Gastroesophageal sphincter (tissue), 4 donors: ENCODE measurements around the gene GRIK2. TPM values are rescaled to one million over a fixed set of nuclear protein-coding genes. Genes with fewer than 3 reads are reported as not detected.

Experiments used
- ATAC-seq: fragments of 150-250 bp; one replicate; pipeline ENCODE4 v1.9.1; 2016; ENCODE audit warnings: mild to moderate bottlenecking, moderate library complexity
- H3K27ac ChIP-seq, 4 donors: fragments of 200-600 bp; sonication (generic) in 3 of 4; 1 replicate in 3 of 4; 2 replicates in 1 of 4; pipeline ENCODE4 v1.5.1; 2016 to 2019
- H3K27me3 ChIP-seq: fragments of 200-600 bp; sonication (generic); one replicate; pipeline ENCODE4 v1.5.1; 2019
- H3K36me3 ChIP-seq, 2 donors: fragments of 200-600 bp; sonication (generic); one replicate each; pipeline ENCODE4 v1.5.1; 2019; ENCODE audit warnings: control low read depth in 1 of 2
- H3K4me1 ChIP-seq, 3 donors: fragments of 200-600 bp; sonication (generic); 1 replicate in 2 of 3; 2 replicates in 1 of 3; pipeline ENCODE4 v1.5.1; 2016 to 2019; ENCODE audit warnings: control low read depth in 2 of 3
- H3K4me3 ChIP-seq, 2 donors: fragments of 200-600 bp; sonication (generic); one replicate each; pipeline ENCODE4 v1.5.1; 2019; ENCODE audit warnings: mild to moderate bottlenecking in 1 of 2, moderate library complexity in 1 of 2
- H3K9me3 ChIP-seq, 3 donors: fragments of 200-600 bp; sonication (generic); one replicate each; pipeline ENCODE4 v1.5.1; 2017 to 2019; ENCODE audit warnings: control low read depth in 2 of 3
- EP300 ChIP-seq: sonication (generic); formaldehyde crosslinking; IDR thresholded peaks from one replicate; pipeline ENCODE4 v1.6.1; 2017; ENCODE audit warnings: antibody characterized with exemption, mild to moderate bottlenecking
- POLR2A ChIP-seq, 2 donors: fragments of 450-650 bp; IDR thresholded peaks; one replicate each; pipeline ENCODE4 v1.6.1; 2017; ENCODE audit warnings: antibody characterized with exemption in 2 of 2, mild to moderate bottlenecking in 2 of 2, moderate library complexity in 1 of 2
- POLR2AphosphoS5 ChIP-seq: sonication (generic); formaldehyde crosslinking; IDR thresholded peaks from one replicate; pipeline ENCODE4 v1.6.1; 2017; ENCODE audit warnings: antibody characterized with exemption
- WGBS, 2 donors: methylation state at CpG; one replicate each; pipeline ENCODE4 v1.1.5; 2018; ENCODE audit warnings: low coverage in 1 of 2; 5-methylcytosine and 5-hydroxymethylcytosine counted together
- total RNA-seq, 4 donors: library from RNA; depleted of rRNA; stranded (reverse); fragments of >200 nt; gene quantifications; one replicate each; pipeline ENCODE4 v1.1.0, GENCODE V29; 2016
- TF ChIP-seq, protein P1 (sequence below), 4 experiments: fragments of 200-600 bp in 2 of 4; fragments of 450-650 bp in 2 of 4; sonication (generic) in 1 of 4; IDR thresholded peaks; one replicate each; pipeline ENCODE4 v1.5.1; 2017 to 2019; ENCODE audit warnings: antibody characterized with exemption in 4 of 4, mild to moderate bottlenecking in 2 of 4, moderate library complexity in 2 of 4

Gene GRIK2
- total RNA-seq, 4 donors from 2014 or later: 0.82 to 2.2 (median 1.0) TPM

DNA sequence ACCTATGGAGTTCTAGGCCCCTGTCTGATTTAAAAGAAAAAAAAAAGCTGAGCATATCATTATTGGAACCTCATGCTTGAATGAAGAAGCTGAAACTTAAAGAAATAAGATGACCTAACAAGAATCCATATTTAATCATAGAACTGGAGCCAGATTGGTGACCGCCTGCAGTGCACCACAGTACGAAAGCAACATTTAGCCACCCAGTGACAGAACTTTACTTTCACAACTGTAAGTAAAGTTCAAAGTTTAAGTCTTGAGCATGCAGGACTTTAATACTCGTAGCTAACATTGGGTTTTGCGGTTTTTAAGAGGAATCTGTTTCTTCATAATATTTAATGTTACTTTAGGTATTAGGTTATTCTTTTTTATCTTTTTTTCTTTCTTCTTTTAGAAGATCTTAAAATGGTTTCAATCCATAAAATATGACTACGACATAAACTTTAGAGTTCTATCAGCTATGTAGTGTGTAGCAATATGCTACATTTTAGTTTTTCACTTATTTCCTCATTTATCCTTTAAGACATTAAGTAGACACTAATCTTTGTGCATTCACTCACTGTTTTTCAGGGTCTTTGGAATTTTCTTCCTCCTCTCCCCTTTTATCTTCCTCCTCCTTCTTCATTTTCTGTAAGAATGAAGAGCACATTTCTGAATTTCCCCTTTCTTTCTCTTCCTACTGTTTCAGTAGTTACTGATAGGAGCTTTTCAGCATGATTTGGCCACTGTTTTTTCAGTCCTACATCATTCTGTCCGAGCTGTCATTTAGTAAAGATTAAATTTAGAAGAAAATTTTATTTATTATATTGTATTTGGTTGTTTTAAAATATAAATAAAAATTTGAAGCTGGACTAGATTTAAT is 514.1 kb downstream of the GRIK2 start:
- no peaks in the 10 kb centered on the region for H3K4me1 ChIP-seq
- no peak overlapping the region for H3K27ac ChIP-seq
- H3K9me3 ChIP-seq: no peaks in the 10 kb centered on the region
- H3K36me3 ChIP-seq: no peaks in the 10 kb centered on the region
- WGBS, 2 donors: 89 to 92% methylated on average over 6 of the region's 6 CpGs
- H3K4me3 ChIP-seq: no peak overlapping the region
- ATAC-seq: no peak
- H3K27me3 ChIP-seq: no peaks in the 10 kb centered on the region
- no peak for TF ChIP-seq POLR2A (IDR thresholded peaks at IDR 0.05)
- TF ChIP-seq EP300: no peak
- no peak for TF ChIP-seq POLR2AphosphoS5
- TF ChIP-seq, protein P1, sequence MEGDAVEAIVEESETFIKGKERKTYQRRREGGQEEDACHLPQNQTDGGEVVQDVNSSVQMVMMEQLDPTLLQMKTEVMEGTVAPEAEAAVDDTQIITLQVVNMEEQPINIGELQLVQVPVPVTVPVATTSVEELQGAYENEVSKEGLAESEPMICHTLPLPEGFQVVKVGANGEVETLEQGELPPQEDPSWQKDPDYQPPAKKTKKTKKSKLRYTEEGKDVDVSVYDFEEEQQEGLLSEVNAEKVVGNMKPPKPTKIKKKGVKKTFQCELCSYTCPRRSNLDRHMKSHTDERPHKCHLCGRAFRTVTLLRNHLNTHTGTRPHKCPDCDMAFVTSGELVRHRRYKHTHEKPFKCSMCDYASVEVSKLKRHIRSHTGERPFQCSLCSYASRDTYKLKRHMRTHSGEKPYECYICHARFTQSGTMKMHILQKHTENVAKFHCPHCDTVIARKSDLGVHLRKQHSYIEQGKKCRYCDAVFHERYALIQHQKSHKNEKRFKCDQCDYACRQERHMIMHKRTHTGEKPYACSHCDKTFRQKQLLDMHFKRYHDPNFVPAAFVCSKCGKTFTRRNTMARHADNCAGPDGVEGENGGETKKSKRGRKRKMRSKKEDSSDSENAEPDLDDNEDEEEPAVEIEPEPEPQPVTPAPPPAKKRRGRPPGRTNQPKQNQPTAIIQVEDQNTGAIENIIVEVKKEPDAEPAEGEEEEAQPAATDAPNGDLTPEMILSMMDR (IDR thresholded peaks at IDR 0.05): no peak

DNA sequence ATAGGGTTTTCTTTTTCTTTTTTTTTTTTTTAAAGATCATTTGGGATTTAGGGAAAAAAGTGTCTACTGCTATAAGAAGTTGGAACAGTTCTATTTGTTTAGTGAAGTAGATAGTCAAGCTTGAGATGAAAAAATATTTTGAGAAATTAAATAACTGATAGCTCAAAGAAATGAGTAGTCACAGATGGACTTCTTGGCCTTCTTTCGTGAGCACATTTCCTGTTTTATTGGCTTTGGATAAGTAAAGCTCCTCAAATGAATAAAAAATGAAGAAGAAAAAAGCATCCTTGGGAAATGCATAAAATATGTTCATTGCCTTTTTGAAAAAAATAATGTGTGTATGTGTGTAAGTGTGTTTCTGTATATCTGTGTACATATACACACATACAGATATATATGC is 515.9 kb downstream of the GRIK2 start:
- 21 to 58% methylated on average over 1 of the region's 1 CpG for WGBS, 2 donors
- H3K36me3 ChIP-seq: no peaks in the 10 kb centered on the region
- no peak for ATAC-seq
- H3K4me3 ChIP-seq: no peak overlapping the region
- TF ChIP-seq EP300 (no peak), POLR2AphosphoS5 (no peak), POLR2A (IDR thresholded peaks at IDR 0.05) (no peak)
- TF ChIP-seq, protein P1 (IDR thresholded peaks at IDR 0.05): no peak
- H3K27me3 ChIP-seq: no peaks in the 10 kb centered on the region
- H3K27ac ChIP-seq: no peak overlapping the region
- no peaks in the 10 kb centered on the region for H3K4me1 ChIP-seq
- H3K9me3 ChIP-seq: no peaks in the 10 kb centered on the region

DNA sequence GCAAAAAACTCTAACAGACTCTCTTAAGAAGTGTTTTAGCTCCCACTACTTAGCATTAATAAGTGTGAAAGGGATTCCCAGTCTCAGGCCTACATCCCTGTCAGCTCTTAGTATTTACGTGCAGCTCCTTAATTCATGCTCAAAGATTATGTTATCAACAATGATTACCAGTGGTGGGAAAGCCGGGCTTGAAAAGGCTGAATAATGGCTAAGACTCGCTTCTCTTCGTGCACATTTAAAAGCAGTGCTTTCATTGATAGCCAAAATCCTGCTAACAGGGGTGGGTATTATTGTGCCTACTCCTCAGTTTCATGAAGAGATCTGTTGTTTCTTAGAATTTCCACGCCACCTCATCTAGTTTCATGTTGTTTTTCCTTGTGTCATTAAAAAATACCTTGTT is 518.8 kb downstream of the GRIK2 start:
- H3K4me3 ChIP-seq: no peak overlapping the region
- no peak for ATAC-seq
- WGBS, 2 donors: 66 to 79% methylated on average over 5 of the region's 5 CpGs

DNA sequence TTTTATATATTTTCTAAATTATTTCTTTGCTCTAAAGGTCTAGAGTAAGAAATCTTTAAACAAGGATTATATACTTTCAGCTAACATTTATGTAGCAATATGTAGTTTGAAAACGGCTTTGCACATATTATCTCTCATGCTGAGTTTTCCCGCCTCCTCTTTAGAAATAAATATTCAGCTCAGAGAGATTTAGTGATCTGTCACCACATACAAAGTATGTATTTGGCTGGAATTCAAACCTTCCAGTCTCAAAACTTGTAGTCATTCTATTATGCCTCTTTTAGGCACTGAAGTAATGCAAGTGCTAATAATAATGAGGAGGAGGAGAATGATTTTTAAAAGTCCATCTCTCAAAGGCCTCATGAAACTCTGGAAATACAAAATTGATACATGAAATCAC is 525.0 kb downstream of the GRIK2 start:
- Histone ChIP-seq H3K9me3 (no peaks in the 10 kb centered on the region), H3K36me3 (no peaks in the 10 kb centered on the region), H3K27ac (no peak overlapping the region), H3K4me1 (no peaks in the 10 kb centered on the region), H3K4me3 (no peak overlapping the region), H3K27me3 (no peaks in the 10 kb centered on the region)
- no peak for ATAC-seq
- 54 to 59% methylated on average over 2 of the region's 2 CpGs for WGBS, 2 donors
- TF ChIP-seq EP300: no peak
- TF ChIP-seq, protein P1 (IDR thresholded peaks at IDR 0.05): no peak
- TF ChIP-seq POLR2A (IDR thresholded peaks at IDR 0.05): no peak
- TF ChIP-seq POLR2AphosphoS5: no peak

More for the DNA sequence above, 518.8 kb downstream of the GRIK2 start:
- Histone ChIP-seq H3K4me1 (no peaks in the 10 kb centered on the region), H3K27me3 (no peaks in the 10 kb centered on the region), H3K9me3 (no peaks in the 10 kb centered on the region), H3K27ac (no peak overlapping the region), H3K36me3 (no peaks in the 10 kb centered on the region)
- TF ChIP-seq EP300 (no peak), POLR2A (IDR thresholded peaks at IDR 0.05) (no peak), POLR2AphosphoS5 (no peak)
- TF ChIP-seq, protein P1 (IDR thresholded peaks at IDR 0.05): no peak

DNA sequence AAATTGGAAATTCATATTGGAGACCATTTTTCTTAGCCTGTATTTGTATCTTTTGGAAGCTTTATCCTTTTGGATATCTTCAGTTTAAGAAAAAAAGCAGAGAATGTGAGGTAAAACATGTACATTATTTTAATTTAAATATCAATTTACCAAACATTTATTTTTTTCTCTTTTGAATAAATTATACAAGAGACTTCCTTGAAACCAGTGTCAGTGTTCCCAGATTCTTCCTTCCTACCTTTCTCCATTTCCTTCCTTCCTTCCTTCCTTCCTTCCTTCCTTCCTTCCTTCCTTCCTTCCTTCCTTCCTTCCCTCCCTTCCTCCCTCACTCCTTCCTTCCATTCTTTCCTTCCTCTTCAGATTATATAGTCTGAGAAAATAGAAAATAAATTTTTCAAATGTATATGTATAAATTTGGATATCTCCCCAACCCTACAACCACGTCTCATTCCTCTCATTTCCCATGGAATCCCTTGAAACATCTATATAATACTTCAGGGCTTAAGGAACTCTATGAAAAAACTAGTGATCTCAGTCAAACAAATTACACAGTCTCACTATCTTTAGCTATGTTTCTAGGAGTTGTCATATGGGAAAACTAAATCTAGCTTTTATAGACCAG is 528.4 kb downstream of the GRIK2 start:
- H3K27me3 ChIP-seq: no peaks in the 10 kb centered on the region
- no peak for ATAC-seq
- WGBS, 2 donors: 71 to 80% methylated on average over 1 of the region's 1 CpG
- H3K27ac ChIP-seq: no peak overlapping the region
- TF ChIP-seq POLR2AphosphoS5 (no peak), EP300 (no peak), POLR2A (IDR thresholded peaks at IDR 0.05) (no peak)
- TF ChIP-seq, protein P1 (IDR thresholded peaks at IDR 0.05): no peak
- H3K4me1 ChIP-seq: no peaks in the 10 kb centered on the region
- H3K9me3 ChIP-seq: no peaks in the 10 kb centered on the region
- no peak overlapping the region for H3K4me3 ChIP-seq
- H3K36me3 ChIP-seq: no peaks in the 10 kb centered on the region
